Activated CD4-positive, CD25-positive, alpha-beta regulatory T cell treated with anti-CD3 and anti-CD28 coated beads, Interleukin-2, amount 50 U/mL, for 24 hours (primary cell): ENCODE data around the gene NTMT1.
"Not testable (repeated sequence)": the region's sequence is repeated elsewhere in the genome, so short reads cannot be mapped to it uniquely, and the experiment has no call there.

Source experiments
- ATAC-seq, 2 donors: fragments of 150-1000 bp; cut with Tn5 transposase; one replicate each; pipeline ENCODE4 v1.10.0; 2021; ENCODE audit warnings: mild to moderate bottlenecking in 1 of 2, moderate library complexity in 1 of 2

NTMT1 gene

GRCh38 chr9:129655154-129655553, 29.2 kb downstream of the NTMT1 start:
- no peak for ATAC-seq

- ATAC-seq, result no peak
Observed at GRCh38 chr9:129655696-129656095, 29.7 kb downstream of the NTMT1 start.

GRCh38 chr9:129656795-129657390, 30.9 kb downstream of the NTMT1 start:
- peak in 1 of 2 donors; percentile 58 for ATAC-seq

- ATAC-seq, result no peak
Observed at GRCh38 chr9:129661029-129661428, 35.1 kb downstream of the NTMT1 start.

GRCh38 chr9:129662239-129662638, 36.3 kb downstream of the NTMT1 start:
- ATAC-seq, result not testable (repeated sequence)

- ATAC-seq, result peak in 1 of 2 donors; percentile 47
Observed at GRCh38 chr9:129664746-129665388, 38.9 kb downstream of the NTMT1 start.

GRCh38 chr9:129665389-129665775, 39.4 kb downstream of the NTMT1 start, which contains the start of gene PRRX2:
Gene PRRX2, plus strand, starts transcription at chr9:129665647. Its CDS starts 221 bp downstream, at chr9:129665868.
- peak in 1 of 2 donors; percentile 58 for ATAC-seq

GRCh38 chr9:129665814-129666520, 40.0 kb downstream of the NTMT1 start:
- no peak for ATAC-seq

- ATAC-seq, result no peak
Observed at GRCh38 chr9:129666575-129666974, 40.6 kb downstream of the NTMT1 start.

- no peak for ATAC-seq
Observed at GRCh38 chr9:129667378-129667777, 41.4 kb downstream of the NTMT1 start.

GRCh38 chr9:129667850-129668249, 41.9 kb downstream of the NTMT1 start:
- ATAC-seq, result no peak

- no peak for ATAC-seq
Observed at GRCh38 chr9:129669141-129669718, 43.3 kb downstream of the NTMT1 start.

GRCh38 chr9:129669946-129670345, 44.0 kb downstream of the NTMT1 start:
- no peak for ATAC-seq

GRCh38 chr9:129671065-129671464, 45.1 kb downstream of the NTMT1 start:
- ATAC-seq, result no peak

GRCh38 chr9:129671519-129671918, 45.6 kb downstream of the NTMT1 start:
- no peak for ATAC-seq

- no peak for ATAC-seq
Observed at GRCh38 chr9:129672702-129673101, 46.7 kb downstream of the NTMT1 start.

GRCh38 chr9:129673602-129674001, 47.6 kb downstream of the NTMT1 start:
- ATAC-seq, result no peak

- no peak for ATAC-seq
Observed at GRCh38 chr9:129674229-129674628, 48.3 kb downstream of the NTMT1 start.

- ATAC-seq, result no peak
Observed at GRCh38 chr9:129675620-129676019, 49.7 kb downstream of the NTMT1 start.

GRCh38 chr9:129676287-129676686, 50.3 kb downstream of the NTMT1 start:
- no peak for ATAC-seq

GRCh38 chr9:129676975-129677374, 51.0 kb downstream of the NTMT1 start:
- no peak for ATAC-seq

GRCh38 chr9:129677456-129677855, 51.5 kb downstream of the NTMT1 start:
- no peak for ATAC-seq

GRCh38 chr9:129678844-129679243, 52.9 kb downstream of the NTMT1 start:
- ATAC-seq, result no peak

- ATAC-seq, result no peak
Observed at GRCh38 chr9:129679537-129679936, 53.6 kb downstream of the NTMT1 start.
